ENCODE results near the gene TTBK1. TPM values are rescaled to one million over a fixed set of nuclear protein-coding genes. Genes with fewer than 3 reads are reported as not detected.

The TTBK1 gene
- total RNA-seq, 1 experiment from 2014 or later = not detected

- DNase-seq (ENCODE audit: low spot score) = no peak
- in situ Hi-C loops (cut with HindIII; ENCODE audit: low sequenced_read_pairs) = no loop called here
These were observed 38.8 kb downstream of the TTBK1 start for GRCh38 chr6:43282060-43282459.

DNA sequence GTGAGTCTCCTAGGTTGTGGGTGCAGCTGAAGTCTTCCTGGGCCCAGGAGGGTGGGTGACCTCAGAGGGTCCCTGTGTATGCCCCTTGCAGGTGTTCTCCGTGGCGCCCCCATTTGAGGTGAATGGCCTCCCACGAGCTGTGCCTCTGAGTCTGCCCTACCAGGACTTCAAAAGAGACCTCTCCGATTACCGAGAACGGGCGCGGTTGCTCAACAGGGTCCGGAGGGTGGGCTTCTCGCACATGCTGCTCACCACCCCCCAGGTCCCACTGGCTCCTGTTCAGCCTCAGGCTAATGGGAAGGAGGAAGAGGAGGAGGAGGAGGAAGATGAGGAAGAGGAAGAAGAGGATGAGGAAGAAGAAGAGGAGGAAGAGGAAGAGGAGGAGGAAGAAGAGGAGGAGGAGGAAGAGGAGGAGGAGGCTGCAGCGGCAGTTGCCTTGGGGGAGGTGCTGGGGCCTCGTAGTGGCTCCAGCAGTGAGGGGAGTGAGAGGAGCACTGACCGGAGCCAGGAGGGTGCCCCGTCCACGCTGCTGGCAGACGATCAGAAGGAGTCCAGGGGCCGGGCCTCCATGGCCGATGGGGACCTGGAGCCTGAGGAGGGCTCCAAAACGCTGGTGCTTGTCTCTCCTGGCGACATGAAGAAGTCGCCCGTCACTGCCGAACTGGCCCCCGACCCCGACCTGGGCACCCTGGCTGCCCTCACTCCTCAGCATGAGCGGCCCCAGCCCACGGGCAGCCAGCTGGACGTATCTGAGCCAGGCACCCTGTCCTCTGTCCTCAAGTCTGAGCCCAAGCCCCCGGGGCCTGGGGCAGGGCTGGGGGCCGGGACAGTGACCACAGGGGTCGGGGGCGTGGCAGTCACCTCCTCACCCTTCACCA, 39.6 kb downstream of the TTBK1 start:
- in situ Hi-C loops (cut with HindIII; ENCODE audit: low sequenced_read_pairs) = no loop called here
- DNase-seq (ENCODE audit: low spot score) = no peak

GRCh38 chr6:43283514-43283901, 40.2 kb downstream of the TTBK1 start:
- DNase-seq (ENCODE audit: low spot score) = no peak
- in situ Hi-C loops (cut with HindIII; ENCODE audit: low sequenced_read_pairs) = no loop called here

DNA sequence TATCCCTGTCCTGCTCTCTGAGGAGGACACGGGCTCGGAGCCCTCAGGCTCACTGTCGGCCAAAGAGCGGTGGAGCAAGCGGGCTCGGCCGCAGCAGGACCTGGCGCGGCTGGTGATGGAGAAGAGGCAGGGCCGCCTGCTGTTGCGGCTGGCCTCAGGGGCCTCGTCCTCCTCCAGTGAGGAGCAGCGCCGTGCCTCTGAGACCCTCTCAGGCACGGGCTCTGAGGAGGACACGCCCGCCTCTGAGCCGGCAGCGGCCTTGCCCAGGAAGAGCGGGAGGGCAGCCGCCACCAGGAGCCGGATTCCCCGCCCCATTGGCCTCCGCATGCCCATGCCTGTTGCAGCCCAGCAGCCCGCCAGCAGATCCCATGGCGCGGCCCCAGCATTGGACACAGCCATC, 40.6 kb downstream of the TTBK1 start:
- in situ Hi-C loops (cut with HindIII; ENCODE audit: low sequenced_read_pairs) = no loop called here

GRCh38 chr6:43284991-43285781, 41.9 kb downstream of the TTBK1 start:
- in situ Hi-C loops (cut with HindIII; ENCODE audit: low sequenced_read_pairs) = no loop called here

More for the DNA sequence above, 40.6 kb downstream of the TTBK1 start:
- no peak for DNase-seq (ENCODE audit: low spot score)

GRCh38 chr6:43285832-43286231, 42.6 kb downstream of the TTBK1 start:
- in situ Hi-C loops (cut with HindIII; ENCODE audit: low sequenced_read_pairs) = no loop called here
- DNase-seq (ENCODE audit: low spot score) = no peak

More at GRCh38 chr6:43284991-43285781, 41.9 kb downstream of the TTBK1 start:
- DNase-seq (ENCODE audit: low spot score) = no peak

DNA sequence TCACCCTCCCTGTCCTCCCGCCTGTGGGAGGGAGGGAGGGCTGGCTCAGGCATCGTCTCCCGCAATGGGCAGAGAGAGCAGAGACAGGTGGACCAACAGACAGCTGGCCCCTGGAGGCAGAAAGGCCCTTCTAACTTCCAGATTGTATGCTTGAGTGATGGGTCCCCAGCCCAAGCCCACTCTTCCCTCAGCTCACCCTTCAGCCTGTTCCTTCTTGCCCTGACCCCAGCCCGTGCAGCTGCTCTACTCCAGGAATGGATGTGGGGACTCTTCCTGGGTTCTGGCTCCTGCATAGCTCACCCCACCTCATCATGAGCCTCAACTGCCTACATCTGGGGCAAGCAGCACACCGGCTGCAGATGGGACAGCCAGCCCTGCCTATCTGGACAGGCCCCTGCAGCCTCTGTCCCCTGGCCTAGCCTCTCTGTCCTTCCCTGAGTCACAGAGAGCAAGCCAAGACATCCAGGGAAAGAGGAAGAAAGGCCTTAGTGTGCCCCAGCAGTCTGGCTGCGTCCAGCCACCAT, 43.2 kb downstream of the TTBK1 start:
- in situ Hi-C loops (cut with HindIII; ENCODE audit: low sequenced_read_pairs) = no loop called here
- no peak for DNase-seq (ENCODE audit: low spot score)

GRCh38 chr6:43286980-43287716, 43.9 kb downstream of the TTBK1 start:
- no peak for DNase-seq (ENCODE audit: low spot score)
- in situ Hi-C loops (cut with HindIII; ENCODE audit: low sequenced_read_pairs) = no loop called here

GRCh38 chr6:43287717-43288679, 44.7 kb downstream of the TTBK1 start:
- in situ Hi-C loops (cut with HindIII; ENCODE audit: low sequenced_read_pairs) = no loop called here
- no peak for DNase-seq (ENCODE audit: low spot score)

GRCh38 chr6:43290339-43290904, 47.1 kb downstream of the TTBK1 start:
- in situ Hi-C loops (cut with HindIII; ENCODE audit: low sequenced_read_pairs) = no loop called here
- DNase-seq (ENCODE audit: low spot score) = no peak

DNA sequence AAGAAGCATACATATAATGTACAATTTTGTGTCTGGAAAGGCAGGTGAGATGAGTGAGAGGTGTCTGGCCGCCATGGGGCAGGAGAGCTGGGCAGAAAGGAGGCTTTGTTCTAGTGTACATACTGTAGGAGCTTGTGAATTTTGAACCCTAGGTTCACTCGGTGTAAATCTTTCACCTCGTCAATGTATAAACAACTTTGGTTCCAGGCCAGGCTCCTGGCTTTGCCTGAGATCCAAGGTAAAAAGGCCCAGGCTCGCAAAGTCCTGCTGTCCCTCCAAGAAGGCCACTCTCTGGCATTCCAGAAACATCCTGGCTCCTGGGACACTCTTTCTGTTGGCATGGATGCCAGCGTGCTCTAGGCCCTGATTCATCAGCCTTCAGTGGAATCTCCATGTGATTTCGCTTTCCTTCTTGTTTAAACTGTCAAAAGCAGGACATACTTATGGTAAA, 47.6 kb downstream of the TTBK1 start:
- DNase-seq (ENCODE audit: low spot score) = no peak
- in situ Hi-C loops (cut with HindIII; ENCODE audit: low sequenced_read_pairs) = no loop called here

- in situ Hi-C loops (cut with HindIII; ENCODE audit: low sequenced_read_pairs) = no loop called here
- no peak for DNase-seq (ENCODE audit: low spot score)
These were observed 48.4 kb downstream of the TTBK1 start for GRCh38 chr6:43291708-43292107.

DNA sequence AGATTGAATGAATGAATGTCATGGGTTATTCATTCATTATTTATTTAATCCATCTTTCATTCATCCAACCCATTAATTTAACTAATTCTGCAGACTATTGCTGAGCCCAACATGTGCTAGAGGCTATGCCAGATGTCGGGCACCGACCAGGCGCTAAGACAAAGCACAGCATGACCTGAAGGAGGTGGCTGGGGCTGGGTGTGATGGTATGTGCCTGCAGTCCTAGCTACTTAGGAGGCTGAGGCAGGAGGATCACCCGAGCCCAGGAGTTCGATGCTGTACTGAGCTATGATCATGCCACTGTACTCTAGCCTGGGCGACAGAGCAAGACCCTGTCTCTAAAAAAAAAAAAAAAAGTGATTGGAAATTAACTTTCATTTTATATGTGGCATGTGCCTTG, 49.1 kb downstream of the TTBK1 start:
- in situ Hi-C loops (cut with HindIII; ENCODE audit: low sequenced_read_pairs) = no loop called here
- no peak for DNase-seq (ENCODE audit: low spot score)

DNA sequence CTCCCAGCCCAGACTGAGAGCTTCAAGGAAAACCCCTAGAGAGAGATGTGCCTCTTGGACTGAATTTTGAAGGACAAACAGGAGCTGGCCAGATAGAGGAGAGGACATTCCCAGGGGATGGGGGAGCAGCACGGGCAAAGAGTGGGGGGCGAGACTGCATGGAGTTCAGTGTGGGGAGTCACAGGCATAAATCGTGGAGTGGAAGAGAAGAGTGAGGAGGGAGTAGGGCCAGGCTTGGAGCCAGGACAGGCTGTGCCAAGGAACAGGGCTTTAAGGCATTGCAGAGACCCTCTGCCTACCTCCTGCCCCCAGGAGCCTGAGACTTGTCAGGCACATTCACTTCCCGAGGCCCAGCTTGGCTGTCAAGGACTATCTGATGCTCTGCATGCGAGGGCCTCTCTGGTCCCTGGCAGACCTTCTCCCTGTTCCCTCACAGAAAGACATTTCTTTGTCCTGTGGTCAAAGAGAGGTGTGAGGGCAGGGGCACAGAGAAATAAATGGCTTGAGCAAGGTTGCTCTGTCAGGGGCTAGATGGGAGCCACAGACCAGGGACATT, 49.6 kb downstream of the TTBK1 start:
- in situ Hi-C loops (cut with HindIII; ENCODE audit: low sequenced_read_pairs) = no loop called here
- DNase-seq (ENCODE audit: low spot score) = no peak

GRCh38 chr6:43293698-43294097, 50.4 kb downstream of the TTBK1 start:
- DNase-seq (ENCODE audit: low spot score) = no peak
- in situ Hi-C loops (cut with HindIII; ENCODE audit: low sequenced_read_pairs) = no loop called here

DNA sequence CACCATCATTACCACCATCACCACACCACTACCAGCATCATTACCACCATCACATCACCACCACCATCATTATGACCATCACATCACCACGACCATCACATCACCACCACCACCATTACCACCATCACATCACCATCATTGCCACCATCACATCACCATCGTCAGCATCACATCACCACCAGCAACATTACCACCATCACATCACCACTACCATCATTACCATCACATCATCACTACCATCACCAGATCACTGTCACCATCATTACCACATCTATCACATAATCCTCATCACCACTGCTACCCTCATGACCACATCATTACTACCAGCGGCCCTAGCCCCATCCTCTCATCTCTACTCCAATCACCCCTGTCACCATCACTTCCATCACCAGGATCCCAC, 51.3 kb downstream of the TTBK1 start:
- no peak for DNase-seq (ENCODE audit: low spot score)
- in situ Hi-C loops (cut with HindIII; ENCODE audit: low sequenced_read_pairs) = no loop called here

DNA sequence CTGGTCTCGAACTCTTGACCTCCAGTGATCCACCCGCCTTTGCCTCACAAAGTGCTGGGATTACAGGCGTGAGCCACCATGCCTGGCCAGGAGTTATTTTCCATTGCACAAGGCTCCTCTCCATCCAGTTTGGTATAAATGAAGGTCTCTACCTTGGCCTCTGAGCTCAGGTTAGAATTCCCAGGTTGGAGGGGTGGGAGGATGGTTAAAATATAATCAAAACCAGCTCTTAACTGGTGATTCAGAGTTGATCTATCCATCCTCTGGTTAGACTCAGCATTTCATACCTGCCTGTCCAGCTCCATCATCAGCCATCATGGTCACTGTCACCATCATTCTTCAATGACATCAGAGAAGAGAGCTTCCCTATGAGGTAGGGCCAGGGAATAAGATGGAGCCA, 52.2 kb downstream of the TTBK1 start:
- in situ Hi-C loops (cut with HindIII; ENCODE audit: low sequenced_read_pairs) = no loop called here
- DNase-seq (ENCODE audit: low spot score) = no peak
